Thyroid gland (tissue), 4 donors: ENCODE data around the gene RIPPLY1.

Source experiments
- POLR2A ChIP-seq, 2 donors: fragments of 450-650 bp; IDR thresholded peaks; one replicate each; pipeline ENCODE4 v1.6.1; 2017; ENCODE audit warnings: antibody characterized with exemption in 2 of 2, mild to moderate bottlenecking in 2 of 2, moderate library complexity in 1 of 2
- TF ChIP-seq, protein P1 (sequence below), 6 experiments: fragments of 200-600 bp in 3 of 6; fragments of 450-650 bp in 3 of 6; sonication (generic) in 3 of 6; IDR thresholded peaks; one replicate each; pipeline ENCODE4 v1.5.1; 2016 to 2019; ENCODE audit warnings: antibody characterized with exemption in 6 of 6, mild to moderate bottlenecking in 2 of 6, inconsistent platforms in 1 of 6, moderate library complexity in 1 of 6

DNA sequence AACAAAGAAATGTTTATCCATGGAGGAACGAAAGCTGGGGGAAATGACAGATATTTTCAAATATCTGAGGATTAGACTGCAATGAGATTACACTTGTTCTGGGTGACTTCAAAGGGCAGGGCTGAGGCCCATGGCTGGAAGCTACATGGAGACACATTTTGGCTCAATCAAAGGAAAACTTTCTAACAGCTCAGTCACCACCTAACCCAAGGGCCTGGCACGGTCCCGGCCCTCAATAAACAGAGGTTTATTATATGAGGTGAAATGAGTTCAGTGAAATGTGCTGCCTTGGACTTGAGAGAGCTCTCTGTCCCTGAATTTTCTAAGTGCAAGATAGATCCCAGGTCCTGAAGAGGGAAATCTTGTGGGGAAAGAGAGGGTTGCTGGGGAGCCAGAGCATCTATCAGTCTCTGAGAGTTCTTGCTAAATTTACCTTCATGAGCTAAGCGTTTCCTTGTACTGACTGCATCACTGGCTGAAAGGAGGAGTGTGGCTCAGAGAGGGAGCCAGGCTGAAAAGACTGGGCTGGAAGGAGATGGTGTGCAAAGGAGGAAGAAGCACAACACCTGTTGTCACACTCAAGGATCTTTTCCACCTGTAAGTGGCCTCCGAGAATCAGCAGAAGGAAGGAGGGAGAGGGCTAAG, 2.0 kb upstream of the RIPPLY1 start:
- TF ChIP-seq, protein P1, sequence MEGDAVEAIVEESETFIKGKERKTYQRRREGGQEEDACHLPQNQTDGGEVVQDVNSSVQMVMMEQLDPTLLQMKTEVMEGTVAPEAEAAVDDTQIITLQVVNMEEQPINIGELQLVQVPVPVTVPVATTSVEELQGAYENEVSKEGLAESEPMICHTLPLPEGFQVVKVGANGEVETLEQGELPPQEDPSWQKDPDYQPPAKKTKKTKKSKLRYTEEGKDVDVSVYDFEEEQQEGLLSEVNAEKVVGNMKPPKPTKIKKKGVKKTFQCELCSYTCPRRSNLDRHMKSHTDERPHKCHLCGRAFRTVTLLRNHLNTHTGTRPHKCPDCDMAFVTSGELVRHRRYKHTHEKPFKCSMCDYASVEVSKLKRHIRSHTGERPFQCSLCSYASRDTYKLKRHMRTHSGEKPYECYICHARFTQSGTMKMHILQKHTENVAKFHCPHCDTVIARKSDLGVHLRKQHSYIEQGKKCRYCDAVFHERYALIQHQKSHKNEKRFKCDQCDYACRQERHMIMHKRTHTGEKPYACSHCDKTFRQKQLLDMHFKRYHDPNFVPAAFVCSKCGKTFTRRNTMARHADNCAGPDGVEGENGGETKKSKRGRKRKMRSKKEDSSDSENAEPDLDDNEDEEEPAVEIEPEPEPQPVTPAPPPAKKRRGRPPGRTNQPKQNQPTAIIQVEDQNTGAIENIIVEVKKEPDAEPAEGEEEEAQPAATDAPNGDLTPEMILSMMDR (IDR thresholded peaks at IDR 0.05), result no peak
- TF ChIP-seq POLR2A (IDR thresholded peaks at IDR 0.05), result no peak
